GM18520 (cell line): ENCODE data around the gene CHST11.

ENCODE experiments used
- ATAC-seq: cut with Tn5 transposase; IDR thresholded peaks from one replicate; pipeline ENCODE4 v1.9.1; 2021; ENCODE audit not compliant: unreplicated experiment

CHST11 gene

GRCh38 chr12:104480012-104480411 lies 23.3 kb downstream of the CHST11 start:
- ATAC-seq, result no peak

GRCh38 chr12:104480826-104481440 lies 24.2 kb downstream of the CHST11 start:
- no peak for ATAC-seq

- ATAC-seq, result no peak
These were observed 25.4 kb downstream of the CHST11 start for GRCh38 chr12:104482113-104482512.

GRCh38 chr12:104482748-104483147 lies 26.0 kb downstream of the CHST11 start:
- ATAC-seq, result no peak

GRCh38 chr12:104484079-104484478 lies 27.3 kb downstream of the CHST11 start:
- no peak for ATAC-seq

- ATAC-seq, result no peak
These were observed 29.1 kb downstream of the CHST11 start for GRCh38 chr12:104485651-104486362.

- no peak for ATAC-seq
These were observed 29.6 kb downstream of the CHST11 start for GRCh38 chr12:104486363-104486750.

- no peak for ATAC-seq
These were observed 30.4 kb downstream of the CHST11 start for GRCh38 chr12:104486943-104487819.

- ATAC-seq, result no peak
These were observed 31.6 kb downstream of the CHST11 start for GRCh38 chr12:104488374-104488773.

GRCh38 chr12:104490186-104490585 lies 33.4 kb downstream of the CHST11 start:
- no peak for ATAC-seq

GRCh38 chr12:104490850-104491249 lies 34.1 kb downstream of the CHST11 start:
- no peak for ATAC-seq

- ATAC-seq, result no peak
These were observed 36.7 kb downstream of the CHST11 start for GRCh38 chr12:104493496-104493895.

- ATAC-seq, result no peak
These were observed 37.5 kb downstream of the CHST11 start for GRCh38 chr12:104494137-104494792.

- ATAC-seq, result no peak
These were observed 38.0 kb downstream of the CHST11 start for GRCh38 chr12:104494793-104495158.

- no peak for ATAC-seq
These were observed 39.0 kb downstream of the CHST11 start for GRCh38 chr12:104495786-104496185.

GRCh38 chr12:104496336-104496735 lies 39.6 kb downstream of the CHST11 start:
- ATAC-seq, result no peak

GRCh38 chr12:104498211-104498801 lies 41.6 kb downstream of the CHST11 start:
- ATAC-seq, result no peak

GRCh38 chr12:104499668-104500332 lies 43.1 kb downstream of the CHST11 start:
- no peak for ATAC-seq

- no peak for ATAC-seq
These were observed 44.4 kb downstream of the CHST11 start for GRCh38 chr12:104501115-104501514.

GRCh38 chr12:104501660-104502059 lies 44.9 kb downstream of the CHST11 start:
- ATAC-seq, result no peak
